NCI-H1417 (cell line): Measurements from ENCODE around the gene FHIP1B.

Experiments
- DNase-seq, 3 experiments: peaks; one replicate each; lab custom pipeline; 2025; lab: John Stamatoyannopoulos, UW

Gene FHIP1B

GRCh38 chr11:6200975-6201374 lies 33.5 kb downstream of the FHIP1B start:
- no peak for DNase-seq

- DNase-seq: no peak
Observed at GRCh38 chr11:6199174-6199810, 35.1 kb downstream of the FHIP1B start, which contains the start of gene OR52W1. Gene OR52W1 (plus strand): TSS chr11:6199224. CDS start chr11:6199224, 0 bp downstream.

GRCh38 chr11:6197466-6198200 lies 36.8 kb downstream of the FHIP1B start:
- no peak for DNase-seq

DNA sequence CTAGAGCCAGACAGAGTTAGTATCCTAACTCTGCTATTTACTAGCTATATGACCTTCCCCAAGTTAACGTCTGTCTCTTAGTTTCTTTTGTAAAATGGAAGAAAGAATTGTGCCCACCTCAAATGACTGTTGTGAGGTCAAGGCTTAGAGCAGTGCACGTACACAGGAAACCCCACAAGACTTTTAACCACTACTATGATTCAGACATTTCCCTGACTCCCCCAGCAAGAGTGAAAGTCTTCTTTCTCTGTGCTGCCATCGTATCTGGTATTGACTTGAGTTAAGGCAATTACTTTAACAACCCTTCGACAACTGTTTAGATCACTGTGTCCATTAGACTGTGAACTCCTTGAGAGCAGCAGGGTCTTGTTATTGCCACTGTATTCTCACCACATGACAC lies 38.0 kb downstream of the FHIP1B start:
- no peak for DNase-seq

GRCh38 chr11:6194065-6194581 lies 40.3 kb downstream of the FHIP1B start:
- DNase-seq: no peak

DNA sequence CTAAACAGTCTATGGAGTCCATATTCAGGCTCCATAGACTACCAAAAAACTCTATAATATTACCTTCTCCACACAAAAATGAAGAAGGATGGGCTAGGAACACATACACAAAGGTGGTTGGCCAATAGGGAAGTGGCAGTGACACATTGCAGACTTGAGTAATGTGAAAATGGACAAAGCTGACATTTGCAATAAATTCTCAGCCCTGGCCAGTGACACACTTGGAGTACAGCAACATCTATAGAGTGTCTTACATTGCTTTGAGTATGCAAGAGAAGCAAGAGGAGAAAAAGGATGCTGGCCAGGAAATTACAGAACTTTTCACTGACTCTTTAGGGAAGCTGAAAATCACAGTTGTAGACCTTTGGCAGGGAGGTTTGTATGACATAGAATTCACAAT lies 42.7 kb downstream of the FHIP1B start:
- DNase-seq: no peak

- DNase-seq: no peak
Observed at GRCh38 chr11:6175440-6175839, 59.0 kb downstream of the FHIP1B start.

- no peak for DNase-seq
Observed at GRCh38 chr11:6170226-6170625, 64.2 kb downstream of the FHIP1B start, which contains the start of gene OR52B2. Gene OR52B2 (minus strand): TSS chr11:6170326. CDS start chr11:6170326, 0 bp downstream.
